Naive B cell (primary cell): ENCODE data around the gene YPEL2. TPM values are rescaled to one million over a fixed set of nuclear protein-coding genes. Genes with fewer than 3 reads are reported as not detected.

ENCODE experiments used
- polyA plus RNA-seq, 6 donors: library from polyadenylated mRNA; unstranded; fragments of 300-500 nt; fragmentation: Illumina TruSeq; gene quantifications; one replicate each; pipeline ENCODE4 v1.2.3, GENCODE V29; 2021; ENCODE audit warnings: low read depth in 6 of 6

YPEL2 gene
- polyA plus RNA-seq, 6 donors from 2014 or later, result 18.8 to 42.5 (median 32.3) TPM

Other genes with a start within 250 kb of the YPEL2 start
- gene TRIM37, start 224.8 kb upstream of the YPEL2 start, polyA plus RNA-seq, result 1 to 10 TPM; 4.9 to 8.5 (median 6.9) TPM
- gene SKA2, start 176.5 kb upstream of the YPEL2 start, polyA plus RNA-seq, result 10 to 100 TPM; 25.1 to 33.1 (median 29.4) TPM
- gene PRR11, start 175.9 kb upstream of the YPEL2 start, polyA plus RNA-seq, result under 1 TPM in 3 of 6 donors, not detected in 3; 0.16 to 0.47 (median 0.26) TPM
- 10 to 100 TPM; 15.3 to 21.5 (median 19.6) TPM for gene SMG8, start 121.6 kb upstream of the YPEL2 start, polyA plus RNA-seq
- 1 to 10 TPM in 3 of 6 donors, under 1 TPM in 3; 0.38 to 1.8 (median 1.1) TPM for gene GDPD1, start 111.1 kb upstream of the YPEL2 start, polyA plus RNA-seq
- 10 to 100 TPM; 22.6 to 33.6 (median 30.0) TPM for gene DHX40, start 234.0 kb downstream of the YPEL2 start, polyA plus RNA-seq